Rectal smooth muscle tissue (tissue), 1 donor: ENCODE measurements around the gene FOXP3.

ENCODE experiments used
- H3K27ac ChIP-seq: one replicate; pipeline ENCODE4 v1.7.0; 2013; ENCODE audit warnings: low read depth, low read length, inconsistent platforms
- H3K27me3 ChIP-seq: one replicate; pipeline ENCODE4 v1.7.0; 2013; ENCODE audit warnings: low read length; ENCODE audit not compliant: control insufficient read depth, insufficient read depth
- H3K36me3 ChIP-seq: one replicate; pipeline ENCODE4 v1.7.0; 2013; ENCODE audit warnings: low read length; ENCODE audit not compliant: control insufficient read depth, insufficient read depth
- H3K4me1 ChIP-seq: one replicate; pipeline ENCODE4 v1.7.0; 2013; ENCODE audit warnings: low read length; ENCODE audit not compliant: control insufficient read depth, insufficient read depth
- H3K4me3 ChIP-seq: one replicate; pipeline ENCODE4 v1.7.0; 2013; ENCODE audit warnings: low read length
- H3K9ac ChIP-seq: one replicate; pipeline ENCODE4 v1.7.0; 2013; ENCODE audit warnings: low read length

Gene FOXP3

DNA sequence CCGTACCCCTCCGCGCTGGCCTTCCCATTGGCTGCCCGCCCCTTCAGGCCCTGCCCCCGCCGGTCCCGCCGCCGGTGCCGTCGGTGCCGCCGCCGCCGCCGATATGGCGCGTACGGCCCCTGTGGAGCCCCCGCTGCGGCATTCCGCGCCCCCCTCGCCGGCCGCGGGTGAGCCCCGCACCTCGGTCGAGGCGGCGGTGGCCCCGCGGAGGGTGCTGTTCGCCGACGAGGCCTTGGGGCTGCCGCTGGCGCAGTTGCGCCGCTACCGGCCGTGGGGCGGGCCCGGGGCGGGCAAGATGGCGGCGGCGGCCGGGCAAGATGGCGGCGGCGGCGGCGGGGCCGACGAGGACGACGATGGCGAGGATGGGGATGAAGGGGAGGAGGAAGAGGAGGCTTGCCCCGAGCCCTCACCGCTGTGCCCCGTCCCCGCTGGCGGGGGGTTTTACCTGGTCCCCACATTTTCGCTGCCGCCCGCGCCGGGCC, 5.3 kb upstream of the FOXP3 start, which contains the start of gene PPP1R3F:
Gene PPP1R3F (plus strand): TSS at position 27 of the 482 bp plus-strand sequence. CDS start 77 bp downstream, at position 104.
- no peaks in the 10 kb centered on the region for H3K36me3 ChIP-seq
- no peaks in the 10 kb centered on the region for H3K27me3 ChIP-seq
- H3K9ac ChIP-seq = peak within 1 kb of the TSS; percentile 56
- no peaks in the 10 kb centered on the region for H3K4me1 ChIP-seq
- H3K4me3 ChIP-seq = peak within 1 kb of the TSS; percentile 76
- peak within 1 kb of the TSS; percentile 96 for H3K27ac ChIP-seq

DNA sequence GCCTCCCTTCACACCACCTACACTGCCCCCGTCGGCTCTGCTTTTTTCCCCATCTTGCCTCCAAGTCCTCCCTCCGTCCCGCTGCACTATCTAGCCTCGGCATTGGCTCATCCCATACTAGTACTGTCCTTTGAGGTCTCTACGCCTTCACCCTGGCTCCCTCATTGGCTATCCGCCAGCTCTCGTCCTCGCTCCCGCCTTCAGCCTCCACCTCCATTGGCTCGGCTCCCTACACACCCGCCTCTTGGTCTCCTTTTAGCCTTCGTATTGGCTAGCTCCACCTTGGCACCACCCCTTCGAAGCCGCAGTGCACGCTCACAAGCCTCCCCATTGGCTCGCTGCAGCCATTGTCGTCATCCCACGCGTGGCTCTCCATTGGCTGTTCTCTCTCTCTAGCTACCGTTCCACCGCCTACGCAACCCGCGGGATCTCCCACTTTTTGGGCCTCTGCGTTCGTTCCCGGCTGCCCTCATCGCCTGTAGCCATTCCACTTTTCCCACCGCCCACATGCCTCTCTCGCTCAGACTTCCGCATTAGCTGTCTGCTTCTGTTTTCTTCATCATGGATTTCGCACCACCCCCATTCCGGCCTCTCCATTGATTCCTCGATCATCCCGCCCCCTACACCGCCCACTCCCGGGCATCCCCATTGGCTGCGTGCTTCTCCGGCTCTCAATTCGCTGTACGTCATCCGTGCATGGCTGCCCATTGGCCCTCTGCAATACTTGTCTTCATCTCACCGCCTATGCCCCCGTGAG, 4.7 kb upstream of the FOXP3 start:
- Histone ChIP-seq H3K36me3 (no peaks in the 10 kb centered on the region), H3K9ac (peak overlapping the region; percentile 56), H3K4me3 (peak overlapping the region; percentile 76), H3K27ac (peak overlapping the region; percentile 96), H3K27me3 (no peaks in the 10 kb centered on the region), H3K4me1 (no peaks in the 10 kb centered on the region)

DNA sequence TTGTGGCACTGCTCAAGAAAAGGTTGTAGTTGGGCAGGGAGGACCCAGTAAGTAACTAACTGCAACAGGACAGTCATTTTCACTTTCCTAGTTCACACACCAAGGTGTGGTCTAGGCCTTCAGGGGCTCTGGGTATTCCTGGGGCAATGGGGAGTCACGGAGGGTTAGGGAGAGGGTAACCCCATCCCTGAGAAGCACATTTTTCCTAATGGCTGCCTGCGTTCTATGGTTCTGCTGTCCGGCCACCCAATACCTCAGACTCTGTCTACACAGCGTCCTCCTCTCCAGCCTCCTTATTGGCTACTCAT, 4.1 kb upstream of the FOXP3 start:
- Histone ChIP-seq H3K27me3 (no peaks in the 10 kb centered on the region), H3K4me3 (peak overlapping the region; percentile 76), H3K4me1 (no peaks in the 10 kb centered on the region), H3K9ac (peak overlapping the region; percentile 34), H3K36me3 (no peaks in the 10 kb centered on the region), H3K27ac (peak overlapping the region; percentile 96)

DNA sequence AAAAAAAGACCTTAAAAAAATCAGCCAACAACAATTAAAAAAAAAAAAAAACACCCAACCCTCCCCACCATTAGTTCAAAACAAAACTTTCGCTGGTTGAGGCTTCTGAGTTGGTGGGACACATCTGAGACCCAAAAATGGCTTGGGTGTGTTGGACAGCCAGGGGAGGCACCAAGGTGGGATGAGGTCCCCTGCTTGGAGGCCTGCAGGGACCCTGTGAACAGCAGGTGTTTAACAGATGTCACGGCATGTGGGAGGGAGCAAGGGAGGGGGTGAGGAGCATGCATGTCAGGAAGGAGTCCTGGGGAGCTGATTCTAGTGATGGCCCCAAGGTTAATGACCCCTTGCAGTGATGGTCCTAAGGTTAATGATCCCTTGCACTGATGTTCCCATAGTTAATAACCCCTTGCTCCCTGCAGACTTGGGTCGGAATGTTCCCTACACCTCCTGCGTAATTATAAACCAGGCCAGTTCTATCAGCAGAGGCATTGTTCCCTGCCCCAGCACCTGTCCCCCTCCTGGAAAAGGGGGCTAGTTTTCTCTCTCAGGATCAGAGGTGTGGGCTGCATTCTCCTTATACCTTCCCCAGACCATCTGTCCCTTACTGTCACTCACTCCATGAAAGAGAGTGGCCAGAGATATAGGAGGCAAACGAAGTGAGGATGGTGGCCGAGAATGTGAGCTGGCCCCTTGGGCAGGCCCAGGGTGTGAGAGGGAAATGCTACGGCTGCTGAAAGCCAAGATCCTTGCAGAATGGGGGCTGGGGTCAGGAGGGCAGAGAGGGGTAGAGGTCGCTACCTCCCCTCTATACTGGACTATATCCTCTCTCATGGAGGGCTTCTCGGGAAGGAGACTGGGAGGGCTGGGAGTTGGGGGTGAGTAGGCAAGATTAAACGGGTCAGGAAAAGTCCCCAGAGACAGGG, 2.3 kb upstream of the FOXP3 start:
- Histone ChIP-seq H3K36me3 (no peaks in the 10 kb centered on the region), H3K27me3 (no peaks in the 10 kb centered on the region), H3K27ac (no peak overlapping the region), H3K9ac (no peak overlapping the region), H3K4me1 (no peaks in the 10 kb centered on the region), H3K4me3 (no peak overlapping the region)

DNA sequence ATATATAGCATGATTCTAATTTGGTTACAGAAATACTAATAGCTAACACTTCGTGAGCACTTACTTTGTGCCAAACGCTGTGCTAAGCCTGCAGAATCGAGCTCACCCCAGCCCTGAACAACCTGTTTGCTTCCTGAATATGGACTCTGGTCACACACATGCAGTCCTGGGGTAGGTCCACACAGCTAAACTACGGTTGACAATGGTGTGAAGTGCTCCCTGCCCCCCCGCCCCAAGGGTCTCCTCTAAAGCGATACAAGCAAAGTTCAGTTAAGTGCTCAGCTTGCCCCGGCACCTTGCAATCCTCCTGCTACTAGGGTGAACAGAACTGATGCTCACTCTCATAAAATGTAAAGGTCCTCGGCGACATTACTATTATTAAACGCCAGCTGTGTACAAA, 879 bp downstream of the FOXP3 start:
- H3K4me3 ChIP-seq = no peak overlapping the region
- no peaks in the 10 kb centered on the region for H3K27me3 ChIP-seq
- no peak overlapping the region for H3K9ac ChIP-seq
- H3K27ac ChIP-seq = no peak overlapping the region
- no peaks in the 10 kb centered on the region for H3K36me3 ChIP-seq
- H3K4me1 ChIP-seq = no peaks in the 10 kb centered on the region

DNA sequence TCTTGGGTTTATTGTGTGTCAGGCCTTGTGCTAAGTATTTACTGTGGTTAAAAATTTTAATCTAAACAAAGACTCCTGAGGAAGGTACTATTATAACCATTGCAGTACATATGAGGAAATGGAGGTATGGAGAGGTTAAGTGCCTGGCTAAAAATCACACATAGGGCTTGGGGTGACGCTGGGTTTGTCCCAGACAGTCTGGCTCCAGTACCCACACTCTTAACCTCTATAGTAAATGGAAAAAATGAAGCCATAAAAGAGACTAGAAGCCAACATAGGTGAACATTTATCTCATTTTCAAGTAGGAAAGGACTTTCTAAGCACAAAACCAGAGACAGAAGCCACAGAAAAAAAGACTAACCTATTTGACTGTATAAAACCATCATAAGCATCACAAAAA, 1.9 kb downstream of the FOXP3 start:
- no peak overlapping the region for H3K4me3 ChIP-seq
- H3K36me3 ChIP-seq = no peaks in the 10 kb centered on the region
- H3K27me3 ChIP-seq = no peaks in the 10 kb centered on the region
- H3K9ac ChIP-seq = no peak overlapping the region
- H3K4me1 ChIP-seq = no peaks in the 10 kb centered on the region
- H3K27ac ChIP-seq = no peak overlapping the region

DNA sequence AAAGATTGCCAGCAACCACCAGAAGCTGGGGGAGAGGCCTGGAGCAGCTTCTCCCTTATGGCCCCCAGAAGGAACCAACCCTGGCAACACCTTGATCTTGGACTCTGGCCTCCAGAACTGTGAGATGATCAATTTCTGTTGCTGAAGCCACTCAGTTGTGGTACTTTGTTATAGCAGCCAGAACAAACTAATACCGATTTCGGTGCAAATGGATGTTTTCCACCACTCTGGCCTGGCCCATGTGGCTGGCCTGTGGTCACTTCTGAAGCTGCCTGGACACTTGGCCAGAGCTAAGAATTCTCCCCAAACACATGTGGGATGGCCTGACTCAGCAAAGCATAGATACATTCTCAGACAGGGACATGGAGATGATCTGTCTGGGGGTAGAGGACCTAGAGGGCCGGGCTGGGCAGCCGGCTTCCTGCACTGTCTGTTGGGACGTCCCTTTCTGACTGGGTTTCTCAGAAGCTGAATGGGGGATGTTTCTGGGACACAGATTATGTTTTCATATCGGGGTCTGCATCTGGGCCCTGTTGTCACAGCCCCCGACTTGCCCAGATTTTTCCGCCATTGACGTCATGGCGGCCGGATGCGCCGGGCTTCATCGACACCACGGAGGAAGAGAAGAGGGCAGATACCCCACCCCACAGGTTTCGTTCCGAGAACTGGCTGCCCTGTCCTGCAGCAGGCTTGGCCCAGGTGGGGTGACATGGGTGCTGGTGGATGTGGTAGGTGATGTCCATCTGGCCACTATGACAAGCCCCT, 4.1 kb downstream of the FOXP3 start:
- H3K27ac ChIP-seq = no peak overlapping the region
- H3K9ac ChIP-seq = no peak overlapping the region
- H3K27me3 ChIP-seq = no peaks in the 10 kb centered on the region
- no peaks in the 10 kb centered on the region for H3K4me1 ChIP-seq
- H3K36me3 ChIP-seq = no peaks in the 10 kb centered on the region
- no peak overlapping the region for H3K4me3 ChIP-seq

DNA sequence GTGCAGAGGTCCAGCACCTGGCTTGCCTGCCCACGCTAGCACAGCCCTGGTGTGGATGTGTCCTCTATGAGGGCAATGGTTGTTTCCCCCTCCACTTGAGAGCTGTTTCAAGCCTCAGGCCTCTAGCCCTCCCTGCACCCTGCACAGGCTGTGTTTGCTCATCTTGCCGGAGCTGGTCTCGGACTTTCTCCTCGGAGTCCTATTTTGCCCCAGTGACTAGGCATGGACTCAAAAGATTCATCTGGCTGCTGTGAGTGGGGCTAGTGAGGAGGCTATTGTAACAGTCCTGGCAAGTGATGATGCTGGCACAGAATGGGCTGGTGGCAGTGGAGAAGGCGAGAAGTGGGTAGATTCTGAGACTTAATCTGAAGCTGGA, 5.8 kb downstream of the FOXP3 start:
- Histone ChIP-seq H3K4me1 (no peaks in the 10 kb centered on the region), H3K27ac (no peak overlapping the region), H3K9ac (no peak overlapping the region), H3K4me3 (no peak overlapping the region), H3K27me3 (no peaks in the 10 kb centered on the region), H3K36me3 (no peaks in the 10 kb centered on the region)

DNA sequence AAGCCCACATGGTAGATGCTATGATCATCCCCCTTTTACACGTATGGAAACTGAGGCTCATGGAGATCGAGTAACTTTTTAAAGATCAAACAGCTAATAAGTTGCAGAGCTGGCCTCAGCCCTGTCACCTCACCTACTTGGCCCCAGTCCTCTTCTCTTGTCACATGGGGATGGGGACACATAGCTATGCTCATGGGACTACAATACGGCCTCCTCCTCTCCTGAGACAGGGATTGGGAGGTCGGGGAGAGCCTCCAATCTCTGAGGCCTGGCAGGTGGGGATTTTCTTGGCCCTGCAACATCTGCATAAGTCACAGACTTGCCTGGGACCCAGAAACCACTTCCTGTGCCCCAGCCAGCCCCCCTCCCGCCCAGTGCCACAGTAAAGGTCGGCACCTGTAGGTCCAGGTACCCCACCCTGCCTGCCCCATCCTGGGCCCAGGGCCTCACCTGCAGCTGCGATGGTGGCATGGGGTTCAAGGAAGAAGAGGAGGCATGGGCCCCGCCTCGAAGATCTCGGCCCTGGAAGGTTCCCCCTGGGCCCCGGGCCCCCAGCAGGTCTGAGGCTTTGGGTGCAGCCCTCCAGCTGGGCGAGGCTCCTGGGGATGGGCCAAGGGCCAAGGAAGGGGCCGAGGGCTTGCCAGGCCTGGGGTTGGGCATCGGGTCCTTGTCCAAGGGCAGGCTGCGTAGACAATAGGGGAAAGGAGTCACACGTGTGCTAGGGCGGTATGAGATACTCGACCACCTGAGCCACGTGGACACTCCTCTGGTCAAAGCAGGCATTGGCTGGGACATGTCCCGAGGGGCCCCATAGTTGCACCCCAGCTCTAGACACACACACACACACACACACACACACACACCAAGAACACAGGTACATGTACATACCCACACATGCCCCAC, 6.4 kb downstream of the FOXP3 start:
- Histone ChIP-seq H3K36me3 (no peaks in the 10 kb centered on the region), H3K9ac (no peak overlapping the region), H3K4me1 (no peaks in the 10 kb centered on the region), H3K27ac (no peak overlapping the region), H3K4me3 (no peak overlapping the region), H3K27me3 (no peaks in the 10 kb centered on the region)

DNA sequence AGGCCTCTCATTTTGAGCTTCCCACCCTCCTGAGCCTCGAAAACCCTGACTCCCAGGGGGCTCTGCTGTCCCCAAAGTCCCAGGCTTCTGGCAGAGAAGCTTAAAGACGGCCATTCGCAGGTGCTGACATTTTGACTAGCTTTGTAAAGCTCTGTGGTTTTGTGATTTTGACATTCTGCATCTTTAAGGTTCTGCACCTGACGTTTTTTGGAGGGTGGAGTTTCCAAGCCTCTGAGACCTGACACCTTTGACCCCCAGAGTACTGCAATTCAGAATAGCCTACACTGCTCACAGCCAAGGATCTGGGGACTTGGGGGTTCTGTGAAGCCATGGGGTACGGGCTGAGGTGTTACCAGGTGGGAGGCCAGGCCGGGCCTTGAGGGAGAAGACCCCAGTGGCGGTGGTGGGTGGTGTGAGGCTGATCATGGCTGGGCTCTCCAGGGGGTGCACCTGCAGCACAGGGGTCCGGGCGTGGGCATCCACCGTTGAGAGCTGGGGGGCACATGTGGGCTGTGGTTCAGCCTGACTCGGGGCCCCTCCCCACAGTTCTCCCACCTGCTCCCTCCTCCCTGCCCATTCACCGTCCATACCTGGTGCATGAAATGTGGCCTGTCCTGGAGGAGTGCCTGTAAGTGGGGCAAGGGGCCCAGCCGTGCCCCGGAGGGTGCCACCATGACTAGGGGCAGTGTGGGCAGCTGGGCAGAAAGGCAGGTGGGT, 7.3 kb downstream of the FOXP3 start:
- Histone ChIP-seq H3K27ac (no peak overlapping the region), H3K4me3 (no peak overlapping the region), H3K9ac (no peak overlapping the region), H3K36me3 (no peaks in the 10 kb centered on the region), H3K27me3 (no peaks in the 10 kb centered on the region), H3K4me1 (no peaks in the 10 kb centered on the region)

DNA sequence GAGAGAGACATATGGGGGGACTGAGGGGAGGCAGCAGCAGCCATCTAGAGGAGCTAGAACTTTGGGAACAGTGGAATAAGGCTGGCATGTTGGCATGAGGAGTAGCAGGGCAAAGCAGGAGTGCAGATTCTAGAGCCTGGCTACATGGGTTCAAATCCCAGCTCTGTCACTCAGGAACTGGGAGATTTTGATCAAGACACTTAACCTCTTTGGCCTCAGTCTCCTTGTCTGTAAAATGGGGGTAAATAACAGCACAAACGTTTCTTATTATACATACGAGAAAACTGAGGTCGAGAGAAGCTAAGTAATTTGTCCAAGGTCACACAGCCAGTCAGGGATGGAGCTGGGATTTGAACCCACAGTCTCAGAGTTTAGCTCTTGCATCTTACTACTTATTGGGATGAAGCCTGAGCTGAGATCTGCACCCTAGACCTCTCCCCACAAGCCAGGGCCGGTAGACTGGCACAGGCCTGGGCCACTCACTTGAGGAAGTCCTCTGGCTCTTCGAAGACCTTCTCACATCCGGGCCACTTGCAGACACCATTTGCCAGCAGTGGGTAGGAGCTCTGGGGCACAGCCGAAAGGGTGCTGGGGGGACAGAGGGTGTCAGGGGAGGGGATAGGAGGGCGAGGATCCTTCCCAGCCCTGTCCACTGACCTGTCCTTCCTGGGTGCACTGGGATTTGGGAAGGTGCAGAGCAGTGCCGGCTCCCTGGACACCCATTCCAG, 8.1 kb downstream of the FOXP3 start:
- no peak overlapping the region for H3K27ac ChIP-seq

More for the DNA sequence above, 8.1 kb downstream of the FOXP3 start:
- Histone ChIP-seq H3K36me3 (no peaks in the 10 kb centered on the region), H3K27me3 (no peaks in the 10 kb centered on the region), H3K4me3 (no peak overlapping the region), H3K4me1 (no peaks in the 10 kb centered on the region), H3K9ac (no peak overlapping the region)
